Stimulated activated CD8-positive, alpha-beta memory T cell treated with anti-CD3 and anti-CD28 coated beads, Interleukin-12 subunit alpha, Interleukin-12 subunit beta, amount 100 ng/mL, for 24 hours (primary cell): Measurements from ENCODE around the gene VAMP7.
"Not testable (repeated sequence)": the region's sequence is repeated elsewhere in the genome, so short reads cannot be mapped to it uniquely, and the experiment has no call there.

ENCODE experiments used
- DNase-seq: peaks from one replicate; pipeline ENCODE4 v3.0.0-alpha.2; 2020; ENCODE audit errors: extremely low read depth

VAMP7 gene, protein sequence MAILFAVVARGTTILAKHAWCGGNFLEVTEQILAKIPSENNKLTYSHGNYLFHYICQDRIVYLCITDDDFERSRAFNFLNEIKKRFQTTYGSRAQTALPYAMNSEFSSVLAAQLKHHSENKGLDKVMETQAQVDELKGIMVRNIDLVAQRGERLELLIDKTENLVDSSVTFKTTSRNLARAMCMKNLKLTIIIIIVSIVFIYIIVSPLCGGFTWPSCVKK

DNA sequence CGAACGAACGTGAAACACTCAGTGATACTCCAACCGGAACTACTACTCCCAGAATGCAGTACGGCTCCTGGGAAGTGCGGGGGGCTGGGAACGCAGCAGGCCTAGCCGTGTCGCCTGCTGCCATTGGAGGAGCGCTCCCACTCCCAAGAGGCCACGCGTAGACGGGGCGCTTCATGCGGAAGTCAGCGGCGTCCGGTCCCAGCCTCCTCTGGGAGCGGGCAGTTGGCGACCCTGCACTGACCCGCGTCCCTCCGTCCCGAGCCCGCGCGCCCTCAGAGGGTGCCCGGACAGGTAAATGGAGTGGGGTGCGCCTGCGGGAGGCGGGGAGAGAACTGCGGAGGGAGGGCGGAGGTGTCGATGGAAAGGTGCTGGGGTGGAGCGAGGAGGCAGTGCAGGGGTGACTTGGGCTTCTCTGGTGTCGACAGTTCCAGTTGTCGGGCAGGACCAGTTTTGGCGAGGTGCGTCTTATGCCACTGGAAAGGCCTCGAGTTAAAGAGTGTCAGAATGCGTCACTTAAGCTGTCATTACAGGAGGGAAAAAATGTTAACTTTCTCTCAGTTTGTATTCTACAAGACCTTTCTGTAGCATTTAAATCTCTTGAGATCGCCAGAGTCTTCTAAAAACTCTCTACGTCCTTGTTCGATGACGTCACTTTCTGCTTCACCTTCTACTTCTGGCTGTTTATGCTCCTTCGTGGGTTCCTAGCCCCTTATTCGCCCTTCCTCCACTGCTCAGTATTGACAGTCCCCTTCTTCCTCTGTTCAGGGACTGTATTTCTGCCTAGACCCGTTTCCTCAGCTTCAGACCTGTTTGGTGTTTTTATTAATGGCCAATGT, at the start of gene VAMP7:
TSS of gene VAMP7 (plus strand) at position 188 of the 836 bp plus-strand sequence. CDS start 8,122 bp downstream, outside the sequence.
- DNase-seq, result peak; percentile 57

DNA sequence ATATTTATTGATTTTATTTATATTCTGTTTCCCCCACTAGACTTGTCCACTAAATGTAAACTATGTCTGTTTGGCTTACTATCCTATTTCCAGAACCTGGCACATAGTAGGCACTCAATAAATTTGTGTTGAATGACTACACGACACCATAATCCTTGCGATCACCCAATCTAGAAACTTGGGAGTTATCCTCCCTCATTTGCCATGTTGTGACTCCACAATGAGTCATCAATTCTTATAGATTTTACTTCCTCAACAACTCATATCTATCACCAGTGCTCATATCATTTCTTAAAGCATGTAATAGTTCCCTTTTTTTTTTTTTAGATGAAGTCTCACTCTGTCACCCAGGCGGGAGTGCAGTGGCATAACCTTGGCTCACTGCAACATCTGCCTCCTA, 39.9 kb upstream of the VAMP7 start:
- no peak for DNase-seq

DNA sequence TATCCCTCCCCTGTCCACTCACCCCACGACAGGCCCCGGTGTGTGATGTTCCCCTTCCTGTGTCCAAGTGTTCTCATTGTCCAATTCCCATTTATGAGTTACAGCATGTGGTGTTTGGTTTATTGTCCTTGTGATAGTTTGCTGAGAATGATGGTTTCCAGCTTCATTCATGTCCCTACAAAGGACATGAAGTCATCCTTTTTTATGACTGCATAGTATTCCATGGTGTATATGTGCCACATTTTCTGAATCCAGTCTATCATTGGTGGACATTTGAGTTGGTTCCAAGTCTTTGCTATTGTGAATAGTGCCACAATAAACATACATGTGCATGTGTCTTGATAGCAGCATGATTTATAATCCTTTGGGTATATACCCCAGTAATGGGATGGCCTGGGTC, 29.4 kb upstream of the VAMP7 start:
- not testable (repeated sequence) for DNase-seq

DNA sequence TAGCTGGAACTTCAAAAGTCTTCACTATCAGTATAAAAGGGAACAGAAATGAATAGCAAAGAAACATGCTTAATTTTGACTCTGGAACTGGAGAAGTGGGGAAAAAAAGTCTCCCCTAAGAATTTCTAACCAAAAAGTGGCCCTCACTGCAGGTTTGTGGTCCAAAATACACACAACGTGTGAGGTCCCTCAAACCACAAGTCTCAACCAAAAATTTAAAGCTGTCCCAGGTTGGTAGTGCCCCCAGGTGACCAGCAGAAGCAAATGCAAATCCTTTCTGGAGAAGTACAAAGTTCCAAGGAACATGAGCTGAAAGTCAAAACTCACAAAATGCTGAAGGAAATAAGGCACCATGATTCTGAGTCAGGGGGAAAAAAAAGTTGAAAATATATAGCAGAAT, 23.6 kb upstream of the VAMP7 start:
- no peak for DNase-seq

DNA sequence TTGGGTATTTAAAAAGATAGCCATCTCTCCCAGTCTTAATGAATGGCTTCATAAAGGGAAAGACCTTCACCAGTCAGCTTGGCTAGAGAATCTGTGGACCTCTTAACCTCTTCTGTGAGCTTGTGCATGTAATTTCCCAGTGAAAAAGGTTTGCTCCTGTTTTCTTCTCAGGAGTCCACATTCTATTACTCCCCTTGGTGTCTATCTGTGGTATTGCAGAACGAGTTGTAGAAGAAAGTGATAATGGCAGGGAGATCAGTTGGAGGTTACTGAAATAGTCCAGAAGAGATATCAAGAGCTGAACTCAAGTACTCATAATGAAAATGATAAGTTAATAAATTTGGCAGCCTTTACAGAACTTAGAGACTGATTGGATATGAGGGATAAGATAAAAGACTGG, 16.5 kb upstream of the VAMP7 start:
- DNase-seq, result no peak

DNA sequence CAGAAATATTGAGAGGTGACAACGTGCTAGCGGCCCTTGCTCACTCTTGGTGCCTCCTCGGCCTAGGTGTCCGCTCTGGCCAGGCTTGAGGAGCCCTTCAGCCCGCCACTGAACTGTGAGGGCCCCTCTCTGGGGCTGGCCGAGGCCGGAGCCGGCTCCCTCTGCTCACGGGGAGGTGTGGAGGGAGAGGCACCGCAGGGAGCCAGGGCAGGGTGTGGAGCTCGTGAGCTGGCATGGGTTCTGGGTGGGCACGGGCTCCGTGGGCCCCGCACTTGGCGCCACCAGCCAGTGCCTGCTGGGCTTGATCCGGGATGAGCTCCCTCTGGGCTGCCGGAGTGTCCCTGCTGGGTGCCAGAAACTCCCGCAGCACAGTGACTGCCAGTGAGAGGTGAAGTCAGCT, 16.0 kb upstream of the VAMP7 start:
- no peak for DNase-seq

DNA sequence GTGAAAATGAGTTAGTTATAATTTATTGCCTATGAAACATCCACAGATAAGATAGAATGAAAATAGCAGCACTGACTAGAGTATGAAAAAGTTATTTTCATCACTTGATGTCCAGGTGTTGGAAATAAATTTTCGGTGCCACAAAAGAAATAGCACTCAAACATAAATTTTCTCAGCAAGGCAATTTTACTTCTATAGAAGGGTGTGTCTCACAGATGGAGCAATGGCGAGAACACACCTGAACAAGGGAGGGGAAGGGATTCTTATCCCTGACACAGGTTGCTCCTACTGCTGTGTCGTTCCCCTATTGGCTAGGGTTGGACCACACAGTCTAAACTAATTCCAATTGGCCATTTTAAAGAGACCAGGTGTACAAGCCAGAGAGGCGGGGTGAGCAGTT, 13.3 kb upstream of the VAMP7 start:
- DNase-seq, result no peak

DNA sequence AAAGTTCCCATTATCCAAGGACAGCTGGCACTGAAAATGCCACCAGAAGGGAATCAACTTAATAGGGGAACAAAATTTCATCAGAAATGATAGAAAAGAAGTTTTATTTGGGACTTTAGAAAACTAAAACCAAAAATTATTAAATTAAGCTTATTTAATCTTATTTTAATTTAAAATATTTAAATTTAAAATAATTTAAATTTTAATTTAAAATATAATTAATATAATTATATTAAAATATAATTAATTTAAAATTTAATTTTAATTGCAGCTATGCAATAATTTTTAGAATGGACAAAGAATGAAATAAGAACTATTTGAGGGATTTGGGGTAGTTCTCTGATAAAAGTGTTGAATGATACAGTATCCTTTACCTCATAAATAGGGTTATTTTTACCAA, 10.2 kb upstream of the VAMP7 start:
- no peak for DNase-seq

DNA sequence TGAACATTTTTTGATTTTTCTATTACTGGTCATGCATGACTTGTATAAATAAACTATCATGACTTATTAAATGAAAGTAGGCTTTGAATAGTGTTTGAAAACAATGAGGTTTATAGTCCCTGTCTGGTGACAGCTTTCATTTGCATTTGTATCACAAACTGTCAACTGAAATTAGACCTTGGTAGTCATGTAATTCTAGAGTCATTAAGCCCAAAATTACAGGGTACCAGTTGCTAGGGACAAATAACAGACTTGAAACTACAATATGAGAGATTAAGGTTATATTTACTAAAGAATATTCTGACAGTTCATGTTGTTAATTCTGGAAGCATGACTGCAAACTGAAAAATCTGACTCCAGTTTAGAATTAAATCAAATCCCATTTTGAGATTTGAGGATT, 9.2 kb upstream of the VAMP7 start:
- DNase-seq, result no peak

DNA sequence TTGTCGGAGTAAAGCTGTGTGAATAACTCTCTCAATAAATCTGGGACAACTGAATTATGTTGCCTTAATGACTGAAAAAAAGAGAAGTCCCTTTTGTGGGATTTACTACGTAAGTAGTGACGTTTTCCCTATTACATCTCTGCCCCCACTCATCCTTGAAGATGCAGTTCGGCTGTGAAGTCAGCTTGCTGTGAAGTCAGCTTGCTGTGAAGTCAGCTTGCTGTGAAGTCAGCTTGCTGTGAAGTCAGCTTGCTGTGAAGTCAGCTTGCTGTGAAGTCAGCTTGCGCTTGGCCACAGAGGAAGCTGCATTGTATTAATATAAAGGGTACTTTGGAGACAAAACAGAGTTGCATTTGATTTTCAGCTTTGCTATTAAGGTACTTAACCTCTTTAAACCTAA, 8.0 kb upstream of the VAMP7 start:
- DNase-seq, result no peak

DNA sequence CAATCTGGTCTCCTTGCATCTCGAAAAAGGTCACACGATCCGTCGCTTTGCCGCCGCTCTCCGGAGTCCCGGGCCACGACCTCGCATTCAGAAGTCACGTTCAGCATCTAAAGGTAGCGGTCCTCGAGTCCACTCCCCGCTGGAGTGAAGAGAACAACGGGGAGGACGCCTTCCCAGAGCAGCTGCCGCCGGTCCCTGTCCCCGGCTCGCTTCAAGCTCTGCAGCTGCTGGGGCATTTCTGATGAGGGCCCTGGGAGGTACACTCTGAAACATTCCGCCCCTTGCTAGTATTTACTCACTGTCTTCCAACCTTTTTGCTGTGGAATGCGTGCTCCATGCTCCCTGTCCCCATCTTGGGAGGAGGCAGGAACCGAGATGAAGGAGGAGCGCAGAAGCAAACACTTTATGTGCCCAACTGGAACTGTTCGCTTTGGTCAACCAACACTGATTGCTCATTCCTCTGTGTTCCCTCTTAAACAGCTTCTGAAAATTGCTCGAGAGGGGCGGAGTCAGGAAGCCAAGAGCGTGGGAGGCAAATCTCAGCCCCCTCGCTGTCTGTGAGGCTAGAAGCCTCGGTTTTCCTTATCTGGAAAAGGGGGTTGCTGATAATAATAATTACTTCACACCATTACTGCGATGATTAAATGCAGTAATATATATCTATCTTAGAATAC, 6.4 kb upstream of the VAMP7 start:
- no peak for DNase-seq

DNA sequence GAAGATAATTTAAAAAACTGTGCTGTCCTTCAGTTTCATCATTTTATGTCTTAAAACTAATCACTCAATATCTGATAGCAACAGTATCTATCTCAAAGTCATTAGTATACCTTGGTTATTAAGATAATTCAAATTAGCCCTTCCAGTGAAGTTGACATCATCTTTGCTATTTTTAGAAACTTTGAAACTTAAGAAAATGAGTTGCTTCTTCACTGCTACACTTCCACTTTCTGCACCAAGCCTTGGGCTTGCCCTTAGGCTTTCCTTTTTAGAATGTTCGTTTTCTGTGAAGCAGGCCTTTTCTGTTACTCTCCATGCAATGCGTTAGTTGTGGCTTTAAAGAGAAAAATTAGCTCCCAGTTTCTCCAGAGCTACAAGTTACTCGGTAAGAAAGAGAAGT, 4.4 kb upstream of the VAMP7 start:
- DNase-seq, result no peak

DNA sequence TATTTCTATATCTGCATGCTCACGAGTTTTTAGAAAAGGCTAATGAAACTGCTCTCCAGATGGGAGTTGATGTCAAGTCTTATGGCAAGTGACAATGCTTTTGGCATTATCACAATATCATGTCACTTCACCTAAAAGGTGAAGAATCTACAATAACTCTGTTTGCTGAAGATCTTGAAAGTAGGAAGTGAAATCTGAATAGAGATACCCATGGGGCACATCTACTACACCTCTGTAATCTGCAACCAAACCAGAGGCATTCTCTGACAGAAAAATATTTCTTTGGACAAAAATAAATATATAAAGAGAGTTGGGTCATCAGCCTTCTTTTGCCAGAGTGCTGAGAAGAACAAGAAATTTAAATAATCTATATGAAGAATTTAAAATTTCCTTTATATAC, 3.9 kb upstream of the VAMP7 start:
- no peak for DNase-seq

DNA sequence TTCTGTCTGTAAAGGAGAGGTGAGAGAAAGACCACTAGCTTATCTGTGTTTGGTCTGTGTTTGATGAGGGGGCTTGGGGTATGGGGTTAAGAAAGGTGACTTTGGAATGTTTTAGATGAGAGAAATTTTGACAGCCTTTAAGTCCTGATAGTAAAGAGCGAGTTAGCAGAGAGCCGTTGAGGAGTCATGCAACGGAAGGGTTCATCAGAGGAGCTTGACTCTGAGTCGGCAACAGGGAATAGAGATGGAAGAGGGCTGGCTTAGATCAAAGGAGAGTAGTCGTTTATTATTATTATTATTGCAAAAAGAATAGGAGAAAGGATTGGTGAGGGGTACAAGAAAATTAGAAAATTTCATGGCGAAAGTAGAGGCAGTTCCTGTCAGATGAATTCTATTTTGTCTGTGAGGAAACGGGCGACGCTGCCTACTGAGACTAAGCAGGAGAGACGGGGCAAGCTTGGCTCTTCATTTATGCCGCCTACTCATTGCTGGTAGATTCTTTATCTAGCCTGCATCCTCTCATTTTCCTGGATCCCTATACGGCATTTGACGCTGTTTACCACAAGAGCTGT, 473 bp upstream of the VAMP7 start:
- no peak for DNase-seq

DNA sequence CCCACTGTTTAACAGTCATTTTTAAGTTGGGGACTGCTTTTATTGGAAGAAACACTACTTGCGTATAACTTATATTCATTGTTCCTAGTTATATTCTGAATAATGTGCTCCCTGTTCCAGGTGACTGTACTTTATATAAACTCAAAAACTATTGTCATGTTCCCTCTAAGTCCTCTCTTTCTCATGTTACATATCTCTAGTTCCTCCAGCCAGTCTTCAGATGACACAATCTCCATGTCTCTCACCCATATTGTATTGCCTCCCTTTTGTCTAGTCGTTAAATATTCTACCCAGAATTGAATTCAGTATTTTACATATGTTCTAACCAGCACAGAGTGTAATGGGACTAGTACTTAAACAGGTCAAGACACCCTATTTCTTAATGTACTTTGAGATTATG, 5.3 kb downstream of the VAMP7 start:
- DNase-seq, result no peak

DNA sequence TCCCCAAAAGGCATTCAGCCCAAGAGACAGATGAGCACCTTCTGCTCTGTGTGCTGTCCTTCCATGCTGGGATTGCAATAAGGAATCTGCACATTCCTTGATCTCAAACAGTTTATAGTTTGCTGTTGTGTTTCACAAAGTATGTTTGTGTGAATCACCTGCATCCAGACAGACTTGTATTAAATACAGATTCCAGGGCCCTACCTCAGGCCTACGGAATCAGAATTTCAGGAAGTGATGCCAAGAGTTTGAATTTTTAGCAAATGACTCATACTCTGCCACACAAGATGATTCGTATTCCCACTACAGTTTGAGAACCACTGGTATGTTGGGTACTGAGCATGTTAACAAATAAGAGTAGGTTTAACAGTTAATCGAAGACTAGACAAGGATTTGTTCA, 7.0 kb downstream of the VAMP7 start:
- no peak for DNase-seq

DNA sequence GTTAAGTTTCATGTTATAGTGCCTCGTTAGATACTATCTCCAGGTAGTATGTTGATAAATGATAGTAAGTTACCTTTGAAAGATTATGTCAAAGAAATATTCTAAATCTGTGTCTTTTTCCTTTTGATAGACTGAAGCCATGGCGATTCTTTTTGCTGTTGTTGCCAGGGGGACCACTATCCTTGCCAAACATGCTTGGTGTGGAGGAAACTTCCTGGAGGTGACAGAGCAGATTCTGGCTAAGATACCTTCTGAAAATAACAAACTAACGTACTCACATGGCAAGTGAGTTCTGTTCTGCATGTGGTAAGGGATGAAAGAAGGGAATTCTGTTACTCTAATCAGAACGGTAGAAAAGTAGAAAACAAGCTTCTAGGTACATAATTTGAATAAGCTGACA, 8.2 kb downstream of the VAMP7 start:
- no peak for DNase-seq

DNA sequence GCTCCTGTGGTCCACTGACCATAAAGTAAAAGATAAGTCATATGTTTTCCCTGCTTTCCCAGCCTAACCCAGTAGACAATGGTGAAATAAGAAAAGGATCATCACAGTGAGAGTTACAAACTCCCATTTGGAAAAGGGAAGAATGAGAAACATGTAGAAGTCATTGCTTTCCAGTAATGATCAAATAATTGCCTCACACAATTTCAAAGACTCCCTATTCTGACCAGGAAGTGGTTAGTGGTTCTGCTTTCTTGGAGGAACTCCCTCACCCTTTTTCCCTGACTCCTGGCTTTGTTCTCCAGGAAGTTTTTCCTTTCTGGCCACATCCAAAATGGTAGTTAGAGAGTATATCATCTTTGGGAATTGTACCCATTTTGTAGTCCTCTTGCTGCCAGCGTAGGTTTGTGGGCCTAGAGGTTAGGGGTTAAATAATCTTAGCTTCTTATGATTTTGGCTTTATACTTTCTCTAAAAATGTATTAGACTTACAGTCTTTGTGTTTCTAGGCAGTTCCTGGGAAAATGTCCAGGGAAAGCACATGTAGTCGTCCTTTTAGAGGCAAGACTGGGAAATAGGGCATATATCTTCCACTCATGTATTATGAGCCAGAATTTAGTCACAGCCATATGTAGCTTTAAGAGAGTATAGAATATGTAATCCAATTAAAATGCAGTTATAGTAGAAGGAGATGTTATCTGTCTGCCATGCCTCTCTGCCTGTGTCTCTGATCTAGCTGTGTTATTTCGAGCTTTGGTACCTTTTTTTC, 10.5 kb downstream of the VAMP7 start:
- DNase-seq, result no peak

DNA sequence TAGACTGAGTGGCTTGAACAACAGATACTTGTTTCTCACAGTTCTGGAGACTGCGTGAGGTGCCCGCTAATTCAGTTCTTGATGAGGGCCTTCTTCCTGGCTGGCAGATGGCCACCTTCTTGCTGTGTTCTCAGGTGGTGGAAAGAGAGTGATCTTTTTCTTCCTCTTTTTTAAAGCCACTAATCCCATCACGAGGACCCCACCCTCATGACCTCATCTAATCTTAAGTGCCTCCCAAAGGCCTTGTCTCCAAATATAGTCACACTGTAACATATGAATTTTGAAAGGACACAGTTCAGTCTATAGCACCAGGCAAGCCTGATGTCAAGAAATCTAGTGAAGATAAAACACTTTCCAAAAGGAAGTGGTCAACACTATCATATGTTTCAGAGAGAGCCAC, 12.4 kb downstream of the VAMP7 start:
- DNase-seq, result no peak

DNA sequence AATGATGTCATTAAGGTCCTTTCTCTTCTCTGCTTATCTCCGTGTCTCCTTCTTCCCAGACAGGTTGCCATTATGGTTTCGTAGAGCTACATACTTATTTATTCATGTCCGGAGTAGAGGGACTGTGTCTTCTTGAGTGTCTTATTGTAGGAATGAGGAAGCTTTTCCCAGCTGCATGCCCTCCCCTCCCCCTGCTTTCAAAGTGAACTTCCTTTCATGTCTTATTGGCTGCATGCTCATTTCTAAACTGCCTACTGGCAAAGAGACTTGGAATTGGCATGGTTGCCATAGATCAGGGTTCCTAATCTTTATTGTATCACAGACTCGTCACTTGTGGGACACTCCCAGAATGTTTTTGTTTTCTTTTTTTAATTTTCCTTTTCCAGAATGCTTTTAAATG, 15.4 kb downstream of the VAMP7 start:
- no peak for DNase-seq

DNA sequence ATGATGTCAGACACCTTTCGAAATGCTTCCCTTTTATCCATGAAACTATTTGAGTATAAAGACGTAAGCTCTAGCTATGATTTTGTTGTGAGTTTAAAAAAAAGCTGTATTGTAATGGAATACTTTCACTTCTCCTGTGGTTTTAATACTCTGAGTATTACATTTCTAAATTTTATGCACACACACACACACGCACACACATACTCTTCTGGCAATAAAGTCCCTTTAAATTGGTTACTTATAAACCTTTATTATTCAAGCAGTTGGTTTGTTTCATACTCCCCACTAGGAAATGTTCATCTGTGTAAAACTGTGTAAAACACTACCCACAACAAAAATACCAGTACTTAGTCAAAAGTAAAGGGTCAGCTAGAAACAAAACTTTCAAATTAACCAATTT, 18.2 kb downstream of the VAMP7 start:
- DNase-seq, result no peak

DNA sequence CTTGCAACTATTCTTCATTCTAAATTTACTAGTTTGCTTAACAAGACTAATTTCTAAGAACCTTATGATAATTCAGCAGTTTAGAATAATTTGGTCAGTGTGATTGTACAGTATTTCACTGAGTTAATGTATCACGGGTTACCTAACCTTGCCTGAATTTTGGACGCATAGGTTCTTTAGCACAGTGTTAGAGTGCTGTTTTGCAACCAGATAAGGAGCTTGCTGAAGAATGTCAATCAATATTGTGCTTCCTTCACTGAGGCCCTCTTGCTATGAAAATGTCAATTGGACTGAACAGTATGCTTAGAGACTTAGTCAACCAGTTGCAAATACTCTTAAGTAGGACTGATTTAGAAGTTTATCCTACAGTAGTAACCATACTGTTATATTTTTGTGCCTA, 19.6 kb downstream of the VAMP7 start:
- DNase-seq, result no peak
